ENCODE measurements around the gene SLC2A10.

SLC2A10 gene

GRCh38 chr20:46770330-46771194 is 61.1 kb downstream of the SLC2A10 start:
- no peak for DNase-seq (ENCODE audit: low spot score)

GRCh38 chr20:46771195-46771588 is 61.7 kb downstream of the SLC2A10 start:
- no peak for DNase-seq (ENCODE audit: low spot score)

- no peak for DNase-seq (ENCODE audit: low spot score)
Measured at GRCh38 chr20:46772901-46773300, 63.5 kb downstream of the SLC2A10 start.

GRCh38 chr20:46773680-46774079 is 64.2 kb downstream of the SLC2A10 start:
- DNase-seq (ENCODE audit: low spot score), result no peak

GRCh38 chr20:46774236-46774635 is 64.8 kb downstream of the SLC2A10 start:
- DNase-seq (ENCODE audit: low spot score), result no peak

- no peak for DNase-seq (ENCODE audit: low spot score)
Measured at GRCh38 chr20:46774943-46775560, 65.6 kb downstream of the SLC2A10 start.

GRCh38 chr20:46775806-46776205 is 66.4 kb downstream of the SLC2A10 start:
- DNase-seq (ENCODE audit: low spot score), result no peak

- DNase-seq (ENCODE audit: low spot score), result no peak
Measured at GRCh38 chr20:46777331-46777730, 67.9 kb downstream of the SLC2A10 start.

- DNase-seq (ENCODE audit: low spot score), result no peak
Measured at GRCh38 chr20:46779831-46780230, 70.4 kb downstream of the SLC2A10 start.

- no peak for DNase-seq (ENCODE audit: low spot score)
Measured at GRCh38 chr20:46784436-46785127, 75.1 kb downstream of the SLC2A10 start.

All from globus pallidus (tissue), 1 donor.